H1 (cell line): ENCODE results near the gene ENO2. TPM values are rescaled to one million over a fixed set of nuclear protein-coding genes. Genes with fewer than 3 reads are reported as not detected.

Experiments used
- CTCF ChIA-PET: fragments of 300-600 bp; sonication (Branson Sonifier 250); formaldehyde crosslinking; loops from one replicate; lab custom pipeline; 2021; ENCODE audit not compliant: partially characterized antibody; lab: Charles Lee
- POLR2A ChIA-PET: fragments of 300-600 bp; sonication (Branson Sonifier 250); formaldehyde crosslinking; loops from one replicate; lab custom pipeline; 2021; ENCODE audit warnings: inconsistent platforms; ENCODE audit not compliant: partially characterized antibody; lab: Charles Lee
- DNase-seq, 2 experiments: peaks; one replicate each; pipeline versions ENCODE4 v3.0.0 to v3.0.0-alpha.2; 2010 to 2022; ENCODE audit warnings: low spot score in 2 of 2, low read depth in 1 of 2, mixed read lengths in 1 of 2
- FAIRE-seq: peaks from 2 replicates; lab custom pipeline; 2011; peaks lifted over from hg19 to GRCh38; lab: Jason Lieb, UNC
- H2AFZ ChIP-seq: 2 replicates; pipeline ENCODE4 v1.8.1; 2012; ENCODE audit warnings: low read length, inconsistent platforms
- H2AK5ac ChIP-seq: 2 replicates; pipeline ENCODE4 v1.6.1; 2013; ENCODE audit warnings: low read depth, low read length
- H2BK120ac ChIP-seq: replicated peaks from 2 replicates; pipeline ENCODE3; 2013; ENCODE audit warnings: low read depth, low read length, inconsistent platforms
- H2BK12ac ChIP-seq: 2 replicates; pipeline ENCODE4 v1.6.1; 2013; ENCODE audit warnings: low read depth, low read length
- H2BK15ac ChIP-seq: 2 replicates; pipeline ENCODE4 v1.6.1; 2013; ENCODE audit warnings: low read length
- H2BK20ac ChIP-seq: 2 replicates; pipeline ENCODE4 v1.6.1; 2013; ENCODE audit warnings: low read length
- H2BK5ac ChIP-seq: 2 replicates; pipeline ENCODE4 v1.6.1; 2013; ENCODE audit warnings: low read depth, low read length
- H3K14ac ChIP-seq: 2 replicates; pipeline ENCODE4 v1.6.1; 2013; ENCODE audit warnings: inconsistent platforms; ENCODE audit not compliant: insufficient read length
- H3K18ac ChIP-seq: 2 replicates; pipeline ENCODE4 v1.6.1; 2013; ENCODE audit warnings: low read length; ENCODE audit errors: extremely low read depth
- H3K23ac ChIP-seq: 2 replicates; pipeline ENCODE4 v1.6.1; 2013; ENCODE audit warnings: inconsistent platforms; ENCODE audit not compliant: insufficient read length
- H3K23me2 ChIP-seq: 2 replicates; pipeline ENCODE4 v1.6.1; 2013; ENCODE audit warnings: low read depth, low read length
- H3K27ac ChIP-seq: 2 replicates; pipeline ENCODE4 v1.6.1; 2011; ENCODE audit warnings: low read depth, low read length, inconsistent platforms
- H3K27me3 ChIP-seq, 4 experiments: replicated peaks in 1 of 4; 1 replicate in 1 of 4; 2 replicates in 3 of 4; pipeline versions ENCODE4 v1.6.1 to v1.8.1; 2011 to 2013; ENCODE audit warnings: low read length in 3 of 4, mild to moderate bottlenecking in 3 of 4, inconsistent platforms in 2 of 4, mixed read lengths in 2 of 4, moderate library complexity in 1 of 4; ENCODE audit not compliant: control insufficient read depth in 3 of 4, insufficient read depth in 3 of 4; ENCODE audit errors: extremely low read depth in 1 of 4
- H3K36me3 ChIP-seq, 4 experiments: 2 replicates each; pipeline versions ENCODE4 v1.6.1 to v1.8.1; 2011 to 2013; ENCODE audit warnings: mild to moderate bottlenecking in 4 of 4, low read length in 3 of 4, moderate library complexity in 2 of 4, control low read depth in 1 of 4, inconsistent platforms in 1 of 4; ENCODE audit not compliant: insufficient read depth in 4 of 4, control insufficient read depth in 2 of 4
- H3K4ac ChIP-seq: replicated peaks from 2 replicates; pipeline ENCODE3; 2013; ENCODE audit warnings: low read length, low read depth, mixed read lengths, inconsistent platforms; ENCODE audit not compliant: insufficient read length
- H3K4me1 ChIP-seq, 4 experiments: replicated peaks in 1 of 4; 1 replicate in 1 of 4; 2 replicates in 3 of 4; pipeline versions ENCODE4 v1.6.1 to v1.8.1; 2011 to 2013; ENCODE audit warnings: low read length in 3 of 4, inconsistent platforms in 2 of 4, mixed read lengths in 1 of 4; ENCODE audit not compliant: insufficient read depth in 4 of 4, control insufficient read depth in 3 of 4
- H3K4me2 ChIP-seq, 2 experiments: 2 replicates each; pipeline versions ENCODE4 v1.6.1 to v1.8.1; 2011 to 2013; ENCODE audit warnings: low read depth in 2 of 2, low read length in 2 of 2, control low read depth in 1 of 2, inconsistent platforms in 1 of 2, mild to moderate bottlenecking in 1 of 2; ENCODE audit not compliant: insufficient read depth in 1 of 2
- H3K4me3 ChIP-seq, 4 experiments: fragments of 200-600, 300-600 bp in 1 of 4; sonication (generic), shearing (Covaris generic), sonication (Bioruptor Twin) in 1 of 4; 2 replicates each; pipeline versions ENCODE4 v1.5.1 to v1.8.1; 2011 to 2016; ENCODE audit warnings: low read length in 4 of 4, low read depth in 3 of 4, control low read depth in 2 of 4, inconsistent platforms in 2 of 4, mild to moderate bottlenecking in 2 of 4, mixed read lengths in 1 of 4, moderate library complexity in 1 of 4; ENCODE audit not compliant: insufficient read depth in 2 of 4; ENCODE audit errors: extremely low read depth in 1 of 4
- H3K56ac ChIP-seq: replicated peaks from 2 replicates; pipeline ENCODE3; 2013; ENCODE audit warnings: low read depth, mild to moderate bottlenecking, mixed read lengths, low read length, inconsistent platforms; ENCODE audit not compliant: insufficient read length
- H3K79me1 ChIP-seq: 2 replicates; pipeline ENCODE4 v1.6.1; 2013; ENCODE audit warnings: low read depth, low read length, control low read depth
- H3K79me2 ChIP-seq, 2 experiments: 2 replicates each; pipeline versions ENCODE4 v1.6.1 to v1.8.1; 2012 to 2013; ENCODE audit warnings: low read length in 2 of 2, mild to moderate bottlenecking in 2 of 2, inconsistent platforms in 1 of 2; ENCODE audit not compliant: insufficient read depth in 2 of 2, control insufficient read depth in 1 of 2
- H3K9ac ChIP-seq, 4 experiments: replicated peaks in 1 of 4; 1 replicate in 1 of 4; 2 replicates in 3 of 4; pipeline versions ENCODE4 v1.6.1 to v1.8.1; 2011 to 2013; ENCODE audit warnings: low read depth in 3 of 4, low read length in 3 of 4, control low read depth in 2 of 4, mild to moderate bottlenecking in 2 of 4, moderate library complexity in 2 of 4, inconsistent platforms in 1 of 4; ENCODE audit errors: extremely low read depth in 1 of 4
- H3K9me3 ChIP-seq, 2 experiments: 2 replicates each; pipeline versions ENCODE4 v1.6.1 to v1.8.1; 2012 to 2013; ENCODE audit warnings: mild to moderate bottlenecking in 2 of 2, moderate library complexity in 2 of 2, control low read depth in 1 of 2, inconsistent platforms in 1 of 2, low read depth in 1 of 2, low read length in 1 of 2, mixed read lengths in 1 of 2; ENCODE audit not compliant: insufficient read depth in 2 of 2
- H4K20me1 ChIP-seq, 2 experiments: replicated peaks in 1 of 2; 2 replicates each; pipeline versions ENCODE3 to v1.8.1; 2011 to 2013; ENCODE audit warnings: inconsistent platforms in 2 of 2, low read length in 2 of 2, mild to moderate bottlenecking in 1 of 2; ENCODE audit not compliant: insufficient read depth in 2 of 2, control insufficient read depth in 1 of 2
- H4K5ac ChIP-seq: 2 replicates; pipeline ENCODE4 v1.6.1; 2013; ENCODE audit warnings: low read length, low read depth, mixed read lengths, inconsistent platforms; ENCODE audit not compliant: insufficient read length
- H4K8ac ChIP-seq: 2 replicates; pipeline ENCODE4 v1.8.0; 2013; ENCODE audit warnings: mild to moderate bottlenecking, moderate library complexity, low read length, inconsistent platforms; ENCODE audit not compliant: insufficient read depth; ENCODE audit errors: extremely low read depth
- H4K91ac ChIP-seq: replicated peaks from 2 replicates; pipeline ENCODE3; 2013; ENCODE audit warnings: low read length, mixed read lengths, inconsistent platforms; ENCODE audit not compliant: insufficient read length
- CBX8 ChIP-seq: fragments of 300-800, 300-1000 bp; sonication (generic); IDR thresholded peaks from 2 replicates; pipeline ENCODE4 v1.7.1; 2016; ENCODE audit warnings: low read depth, low read length, borderline replicate concordance
- POLR2A ChIP-seq, 2 experiments: IDR thresholded peaks; 1 replicate in 1 of 2; 2 replicates in 1 of 2; pipeline ENCODE4 v1.6.1; 2011; ENCODE audit warnings: low read depth in 2 of 2, low read length in 2 of 2, mild to moderate bottlenecking in 2 of 2; ENCODE audit errors: control extremely low read depth in 1 of 2
- WGBS, 2 experiments: shearing (Covaris generic) in 1 of 2; methylation state at CpG; one replicate each; pipeline versions ENCODE4 v1.1.6 to v1.1.7; 2013 to 2015; ENCODE audit warnings: low lambda C conversion rate in 2 of 2, mixed read lengths in 2 of 2, inconsistent platforms in 1 of 2, low coverage in 1 of 2, missing lambda C conversion rate in 1 of 2; ENCODE audit not compliant: insufficient replicate concordance in 2 of 2, insufficient coverage in 1 of 2, insufficient read length in 1 of 2; ENCODE audit errors: extremely low coverage in 1 of 2, missing lambda C conversion rate in 1 of 2; 5-methylcytosine and 5-hydroxymethylcytosine counted together
- polyA plus RNA-seq, 7 experiments: library from polyadenylated mRNA; depleted of rRNA in 3 of 7; stranded (reverse) in 5 of 7; unstranded in 2 of 7; fragments of >200 nt in 5 of 7; fragments of 200-250 nt in 2 of 7; gene quantifications; 1 replicate in 5 of 7; 2 replicates in 1 of 7; 4 replicates in 1 of 7; pipeline versions ENCODE4 v1.2.1 to v1.2.3, GENCODE V29; 2011 to 2013; ENCODE audit warnings: missing spikeins in 2 of 7, mixed read lengths in 2 of 7
- total RNA-seq: library from RNA; stranded (reverse); fragmentation: NEBNext Ultra II Directional; extraction: Animal tissue kit (Norgen Biotek cat#: 25700); gene quantifications from 2 replicates; pipeline ENCODE4 v1.2.1, GENCODE V29; 2021

Gene ENO2
- total and polyA plus RNA-seq, 2 of the 8 experiments (the other 6 are each of a cell fraction or from before 2014, with no cell fraction given): 92.4 to 102 TPM

- no peak overlapping the region for H4K91ac ChIP-seq
- no peak overlapping the region for H3K14ac ChIP-seq
- peaks cover 6% of the 10 kb centered on the region; the same call in 1 of the 2 replicates for H3K23me2 ChIP-seq
- no peak overlapping the region for H3K56ac ChIP-seq
- H3K4me3 ChIP-seq: no peak overlapping the region
- WGBS, 2 experiments: 84% methylated on average over 2 of the region's 2 CpGs; no CpG with 5 or more reads in 1 of the 2 experiments
- no peak overlapping the region for H3K27ac ChIP-seq
- 0 out of 2 replicates have a peak overlapping the region, but pooled peaks have one; percentile 79 for H2BK5ac ChIP-seq
- H3K4me2 ChIP-seq: no peak overlapping the region; a peak in 1 of 4 replicates
- CTCF ChIA-PET: interaction anchor here (0.8 to 20.2 kb wide), 10 partner anchors 14 to 1139 kb away, joined by 3 to 253 read pairs (median 6); partner anchors contain the start of genes ATN1, EMG1, LPCAT3 and PHB2
- peak overlapping the region; percentile 62 for H4K8ac ChIP-seq
- H2BK15ac ChIP-seq: no peak overlapping the region
- peaks cover 11 to 37% (median 23%) of the 10 kb centered on the region in 4 experiments for H3K36me3 ChIP-seq
- peak overlapping the region; percentile 68; the same call in 1 of the 2 replicates for H2BK12ac ChIP-seq
- peaks cover 3 to 5% of the 10 kb centered on the region in 2 experiments for H4K20me1 ChIP-seq
- no peak overlapping the region for H3K9ac ChIP-seq
- POLR2A ChIA-PET: interaction anchor here (0.8 to 44.0 kb wide), 9 partner anchors 3 to 405 kb away, joined by 3 to 1596 read pairs (median 3); partner anchors contain the start of genes ATN1, C12orf57, EMG1 and ENO2
- DNase-seq: no peak
- 0 out of 3 replicates have a peak, but pooled peaks of 1 of the 2 experiments have one; percentile 4 for TF ChIP-seq POLR2A (IDR thresholded peaks at IDR 0.05; ENCODE audit: control extremely low read depth in 1 of 2, low read depth in 2 of 2, low read length in 2 of 2)
- no peak for TF ChIP-seq CBX8
- TF ChIP-seq, all 59 proteins: peak for 1
- Histone ChIP-seq H2AFZ (no peak overlapping the region), H3K9me3 (no peaks in the 10 kb centered on the region), H3K23ac (no peak overlapping the region), H2AK5ac (0 out of 2 replicates have a peak overlapping the region, but pooled peaks have one; percentile 60), H3K18ac (no peak overlapping the region), H3K4me1 (peaks cover 0 to 18% (median 5%) of the 10 kb centered on the region in 4 experiments; a peak in 6 of 7 replicates), H3K4ac (no peak overlapping the region), H4K5ac (no peak overlapping the region), H3K79me2 (no peaks in the 10 kb centered on the region), H3K27me3 (no peaks in the 10 kb centered on the region), H2BK120ac (no peak overlapping the region), H2BK20ac (0 out of 2 replicates have a peak overlapping the region, but pooled peaks have one; percentile 3), H3K79me1 (peaks cover 3% of the 10 kb centered on the region; the same call in 1 of the 2 replicates)
- FAIRE-seq: no peak
Observed at GRCh38 chr12:6939191-6939540, 24.8 kb downstream of the ENO2 start.
